Measurements from ENCODE around the gene PRX. TPM values are rescaled to one million over a fixed set of nuclear protein-coding genes. Genes with fewer than 3 reads are reported as not detected.

The PRX gene
- total RNA-seq, 1 donor from 2014 or later: 2.8 TPM

GRCh38 chr19:40422748-40423566 lies 9.8 kb upstream of the PRX start:
- H3K4me3 Mint-ChIP-seq: peak overlapping the region; percentile 36
- TF ChIP-seq CTCF (conservative IDR thresholded peaks at IDR 0.05): no peak
- no peaks in the 10 kb centered on the region for H3K9me3 Mint-ChIP-seq
- H3K4me1 Mint-ChIP-seq: peaks cover 36% of the 10 kb centered on the region
- DNase-seq (ENCODE audit: low read depth, low spot score): no peak
- no peak overlapping the region for H3K27ac Mint-ChIP-seq (ENCODE audit: unreplicated experiment)
- H3K27me3 Mint-ChIP-seq (ENCODE audit: low read depth): no peaks in the 10 kb centered on the region
- no peaks in the 10 kb centered on the region for H3K36me3 Mint-ChIP-seq (ENCODE audit: low read depth)

- Mint-ChIP-seq H3K4me1 (peaks cover 37% of the 10 kb centered on the region), H3K36me3 (ENCODE audit: low read depth) (no peaks in the 10 kb centered on the region), H3K4me3 (peak overlapping the region; percentile 36), H3K9me3 (no peaks in the 10 kb centered on the region), H3K27me3 (ENCODE audit: low read depth) (no peaks in the 10 kb centered on the region), H3K27ac (ENCODE audit: unreplicated experiment) (no peak overlapping the region)
- no peak for DNase-seq (ENCODE audit: low read depth, low spot score)
- TF ChIP-seq CTCF (conservative IDR thresholded peaks at IDR 0.05): no peak
Measured at GRCh38 chr19:40421993-40422747, 9.0 kb upstream of the PRX start.

- Mint-ChIP-seq H3K9me3 (no peaks in the 10 kb centered on the region), H3K36me3 (ENCODE audit: low read depth) (no peaks in the 10 kb centered on the region), H3K27me3 (ENCODE audit: low read depth) (no peaks in the 10 kb centered on the region), H3K27ac (ENCODE audit: unreplicated experiment) (peak overlapping the region; percentile 35), H3K4me3 (peak overlapping the region; percentile 84), H3K4me1 (peaks cover 37% of the 10 kb centered on the region)
- TF ChIP-seq CTCF (conservative IDR thresholded peaks at IDR 0.05): peak; percentile 97
- peak; percentile 90 for DNase-seq (ENCODE audit: low read depth, low spot score)
Measured at GRCh38 chr19:40420766-40421765, 7.9 kb upstream of the PRX start.

- DNase-seq (ENCODE audit: low read depth, low spot score): no peak
Measured at GRCh38 chr19:40420451-40420765, 7.2 kb upstream of the PRX start.

More at GRCh38 chr19:40420451-40420765, 7.2 kb upstream of the PRX start:
- Mint-ChIP-seq H3K27ac (ENCODE audit: unreplicated experiment) (peak overlapping the region; percentile 35), H3K4me3 (peak overlapping the region; percentile 81), H3K36me3 (ENCODE audit: low read depth) (no peaks in the 10 kb centered on the region), H3K27me3 (ENCODE audit: low read depth) (no peaks in the 10 kb centered on the region), H3K4me1 (peaks cover 32% of the 10 kb centered on the region), H3K9me3 (no peaks in the 10 kb centered on the region)
- no peak for TF ChIP-seq CTCF (conservative IDR thresholded peaks at IDR 0.05)
